ENCODE measurements around the gene LARP4B. TPM values are rescaled to one million over a fixed set of nuclear protein-coding genes. Genes with fewer than 3 reads are reported as not detected.

Gene LARP4B
- total and polyA plus RNA-seq, 2 donors (not counting 1 experiment from before 2014, with no cell fraction given), result 35.6 to 129 TPM

DNA sequence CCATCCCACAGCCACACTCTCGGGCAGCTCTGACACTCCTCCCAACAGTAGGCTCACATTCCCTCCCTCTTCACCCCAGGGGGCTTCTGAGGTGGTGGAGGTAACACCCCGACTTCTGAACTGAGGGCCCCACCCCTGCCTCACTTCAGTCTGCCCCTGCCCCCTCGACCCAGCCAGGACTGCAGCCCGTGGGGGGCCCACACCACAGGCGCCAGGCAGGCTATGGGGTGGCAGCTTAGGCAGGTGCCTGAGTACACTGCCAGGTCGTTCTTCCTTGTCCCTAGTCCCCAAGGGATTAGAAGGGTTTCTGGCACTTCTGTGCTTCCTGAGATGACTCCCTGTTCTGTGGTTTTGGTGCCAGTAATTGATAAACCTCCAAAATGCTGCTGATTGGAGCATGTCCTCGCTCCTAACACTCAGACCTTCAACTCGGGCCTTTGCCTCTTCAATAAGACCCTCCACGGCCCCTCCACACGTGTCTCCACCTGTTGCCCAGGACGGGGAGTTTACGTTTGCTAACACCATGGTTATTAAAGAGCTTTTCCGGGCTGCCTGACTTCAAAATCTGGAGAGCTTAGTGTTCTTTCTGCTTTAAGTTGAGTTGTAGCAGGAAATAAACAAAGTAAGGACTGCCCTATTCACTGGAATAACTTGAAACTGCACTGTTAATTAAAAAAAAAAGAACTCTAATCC lies 23.8 kb upstream of the LARP4B start:
- Histone ChIP-seq H3K4me3 (ENCODE audit: control extremely low read depth in 1 of 5, extremely low read depth in 1 of 5, insufficient read depth in 1 of 5, low read depth in 2 of 5, low read length in 4 of 5) (no peak overlapping the region), H3K79me2 (ENCODE audit: control insufficient read depth, insufficient read depth, low read length) (no peaks in the 10 kb centered on the region), H3K36me3 (replicated peaks in 1 of 2; ENCODE audit: control extremely low read depth in 1 of 2, control insufficient read depth in 1 of 2, extremely low read depth in 1 of 2, insufficient read depth in 2 of 2, low read length in 1 of 2) (no peaks in the 10 kb centered on the region), H3K4me1 (ENCODE audit: control insufficient read depth in 2 of 2, insufficient read depth in 2 of 2, low read length in 2 of 2) (no peaks in the 10 kb centered on the region), H3K9me3 (ENCODE audit: control extremely low read depth in 1 of 3, control insufficient read depth in 2 of 3, insufficient read depth in 1 of 3, low read length in 2 of 3) (no peaks in the 10 kb centered on the region), H3K27ac (ENCODE audit: low read length in 2 of 2) (no peak overlapping the region), H2AFZ (ENCODE audit: insufficient read depth, low read depth, low read length, poor library complexity, severe bottlenecking) (no peak overlapping the region), H4K20me1 (ENCODE audit: control insufficient read depth, insufficient read depth, low read length, poor library complexity, severe bottlenecking) (no peaks in the 10 kb centered on the region), H3K4me2 (replicated peaks; ENCODE audit: low read depth, low read length, poor library complexity, severe bottlenecking) (no peak overlapping the region), H3K9ac (ENCODE audit: low read length) (no peak overlapping the region), H3K27me3 (replicated peaks in 1 of 4; ENCODE audit: control extremely low read depth in 1 of 4, control insufficient read depth in 3 of 4, insufficient read depth in 4 of 4, low read length in 3 of 4) (peaks cover 0 to 4% (median 2%) of the 10 kb centered on the region in 4 experiments)
- no peak for ATAC-seq (ENCODE audit: low read depth)
- intact Hi-C loops (cut with micrococcal nuclease), result no loop called here
- H3K27me3 Mint-ChIP-seq, result peaks cover 33% of the 10 kb centered on the region
- DNase-seq, result no peak
- no peaks in the 10 kb centered on the region for H3K4me1 Mint-ChIP-seq
- no peaks in the 10 kb centered on the region for H3K9me3 Mint-ChIP-seq (ENCODE audit: insufficient read depth)
- no peak overlapping the region for H3K27ac Mint-ChIP-seq
- 77% methylated on average over 7 of the region's 13 CpGs for WGBS (ENCODE audit: insufficient coverage)
- POLR2A ChIA-PET, result no interaction called here
- TF ChIP-seq EZH2 (IDR thresholded peaks at IDR 0.05; ENCODE audit: borderline replicate concordance, insufficient read depth, low read depth, low read length, poor library complexity, severe bottlenecking), result no peak
- TF ChIP-seq, protein P1, sequence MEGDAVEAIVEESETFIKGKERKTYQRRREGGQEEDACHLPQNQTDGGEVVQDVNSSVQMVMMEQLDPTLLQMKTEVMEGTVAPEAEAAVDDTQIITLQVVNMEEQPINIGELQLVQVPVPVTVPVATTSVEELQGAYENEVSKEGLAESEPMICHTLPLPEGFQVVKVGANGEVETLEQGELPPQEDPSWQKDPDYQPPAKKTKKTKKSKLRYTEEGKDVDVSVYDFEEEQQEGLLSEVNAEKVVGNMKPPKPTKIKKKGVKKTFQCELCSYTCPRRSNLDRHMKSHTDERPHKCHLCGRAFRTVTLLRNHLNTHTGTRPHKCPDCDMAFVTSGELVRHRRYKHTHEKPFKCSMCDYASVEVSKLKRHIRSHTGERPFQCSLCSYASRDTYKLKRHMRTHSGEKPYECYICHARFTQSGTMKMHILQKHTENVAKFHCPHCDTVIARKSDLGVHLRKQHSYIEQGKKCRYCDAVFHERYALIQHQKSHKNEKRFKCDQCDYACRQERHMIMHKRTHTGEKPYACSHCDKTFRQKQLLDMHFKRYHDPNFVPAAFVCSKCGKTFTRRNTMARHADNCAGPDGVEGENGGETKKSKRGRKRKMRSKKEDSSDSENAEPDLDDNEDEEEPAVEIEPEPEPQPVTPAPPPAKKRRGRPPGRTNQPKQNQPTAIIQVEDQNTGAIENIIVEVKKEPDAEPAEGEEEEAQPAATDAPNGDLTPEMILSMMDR (IDR thresholded peaks at IDR 0.05), result no peak
- CTCF ChIA-PET, result no interaction called here
- no peak overlapping the region for H3K4me3 Mint-ChIP-seq

DNA sequence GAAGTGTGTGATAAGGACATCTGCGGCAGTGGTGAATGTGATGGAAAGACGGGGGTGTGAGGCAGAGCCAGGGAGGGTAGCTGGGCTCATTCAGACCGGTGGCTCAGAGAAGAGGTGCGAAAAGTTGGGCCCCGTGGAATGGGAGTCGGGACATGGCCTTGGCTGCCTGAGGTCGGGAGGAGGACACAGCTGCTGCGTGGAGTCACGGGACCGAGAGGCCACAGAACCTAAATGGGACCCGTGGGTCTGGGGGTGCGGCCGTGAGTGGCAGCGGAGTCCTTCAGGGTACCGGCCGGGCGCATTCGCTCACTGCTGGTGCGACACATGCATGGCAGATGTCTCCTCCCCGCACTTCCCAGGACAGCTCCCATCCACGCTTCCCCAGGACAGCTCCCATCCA lies 22.9 kb upstream of the LARP4B start:
- Mint-ChIP-seq H3K27ac (no peak overlapping the region), H3K27me3 (peaks cover 30% of the 10 kb centered on the region), H3K4me1 (peaks cover 5% of the 10 kb centered on the region), H3K9me3 (ENCODE audit: insufficient read depth) (no peaks in the 10 kb centered on the region), H3K4me3 (no peak overlapping the region)
- no peaks in the 10 kb centered on the region for H4K20me1 ChIP-seq (ENCODE audit: control insufficient read depth, insufficient read depth, low read length, poor library complexity, severe bottlenecking)
- no peak overlapping the region for H2AFZ ChIP-seq (ENCODE audit: insufficient read depth, low read depth, low read length, poor library complexity, severe bottlenecking)
- H3K9me3 ChIP-seq (ENCODE audit: control extremely low read depth in 1 of 3, control insufficient read depth in 2 of 3, insufficient read depth in 1 of 3, low read length in 2 of 3), result no peaks in the 10 kb centered on the region
- H3K27ac ChIP-seq (ENCODE audit: low read length in 2 of 2), result no peak overlapping the region
- ATAC-seq (ENCODE audit: low read depth), result no peak
- H3K27me3 ChIP-seq (replicated peaks in 1 of 4; ENCODE audit: control extremely low read depth in 1 of 4, control insufficient read depth in 3 of 4, insufficient read depth in 4 of 4, low read length in 3 of 4), result peaks cover 0 to 4% (median 2%) of the 10 kb centered on the region in 4 experiments
- H3K4me2 ChIP-seq (replicated peaks; ENCODE audit: low read depth, low read length, poor library complexity, severe bottlenecking), result no peak overlapping the region
- no peaks in the 10 kb centered on the region for H3K36me3 ChIP-seq (replicated peaks in 1 of 2; ENCODE audit: control extremely low read depth in 1 of 2, control insufficient read depth in 1 of 2, extremely low read depth in 1 of 2, insufficient read depth in 2 of 2, low read length in 1 of 2)
- TF ChIP-seq, protein P1 (IDR thresholded peaks at IDR 0.05), result no peak
- no peak for TF ChIP-seq EZH2 (IDR thresholded peaks at IDR 0.05; ENCODE audit: borderline replicate concordance, insufficient read depth, low read depth, low read length, poor library complexity, severe bottlenecking)
- POLR2A ChIA-PET, result no interaction called here
- WGBS (ENCODE audit: insufficient coverage), result 95% methylated on average over 19 of the region's 21 CpGs
- no peak overlapping the region for H3K9ac ChIP-seq (ENCODE audit: low read length)
- CTCF ChIA-PET, result no interaction called here
- DNase-seq, result no peak
- no peaks in the 10 kb centered on the region for H3K4me1 ChIP-seq (ENCODE audit: control insufficient read depth in 2 of 2, insufficient read depth in 2 of 2, low read length in 2 of 2)
- intact Hi-C loops (cut with micrococcal nuclease), result no loop called here
- H3K4me3 ChIP-seq (ENCODE audit: control extremely low read depth in 1 of 5, extremely low read depth in 1 of 5, insufficient read depth in 1 of 5, low read depth in 2 of 5, low read length in 4 of 5), result no peak overlapping the region
- no peaks in the 10 kb centered on the region for H3K79me2 ChIP-seq (ENCODE audit: control insufficient read depth, insufficient read depth, low read length)

Data from B cell (primary cell).